Renal pelvis (tissue), 4 donors: ENCODE results near the gene SORD. TPM values are rescaled to one million over a fixed set of nuclear protein-coding genes. Genes with fewer than 3 reads are reported as not detected.
"Not testable (repeated sequence)": the region's sequence is repeated elsewhere in the genome, so short reads cannot be mapped to it uniquely, and the experiment has no call there.

Experiments
- DNase-seq: peaks from one replicate; pipeline ENCODE4 v3.0.0-alpha.2; 2013
- polyA plus RNA-seq, 3 donors: library from polyadenylated mRNA; unstranded; fragments of 120-200 nt; gene quantifications; one replicate each; pipeline ENCODE4 v1.2.1, GENCODE V29; 2013; ENCODE audit not compliant: insufficient read length in 3 of 3

SORD gene
- polyA plus RNA-seq, 3 donors: 45.3 to 48.6 (median 47.5) TPM

DNA sequence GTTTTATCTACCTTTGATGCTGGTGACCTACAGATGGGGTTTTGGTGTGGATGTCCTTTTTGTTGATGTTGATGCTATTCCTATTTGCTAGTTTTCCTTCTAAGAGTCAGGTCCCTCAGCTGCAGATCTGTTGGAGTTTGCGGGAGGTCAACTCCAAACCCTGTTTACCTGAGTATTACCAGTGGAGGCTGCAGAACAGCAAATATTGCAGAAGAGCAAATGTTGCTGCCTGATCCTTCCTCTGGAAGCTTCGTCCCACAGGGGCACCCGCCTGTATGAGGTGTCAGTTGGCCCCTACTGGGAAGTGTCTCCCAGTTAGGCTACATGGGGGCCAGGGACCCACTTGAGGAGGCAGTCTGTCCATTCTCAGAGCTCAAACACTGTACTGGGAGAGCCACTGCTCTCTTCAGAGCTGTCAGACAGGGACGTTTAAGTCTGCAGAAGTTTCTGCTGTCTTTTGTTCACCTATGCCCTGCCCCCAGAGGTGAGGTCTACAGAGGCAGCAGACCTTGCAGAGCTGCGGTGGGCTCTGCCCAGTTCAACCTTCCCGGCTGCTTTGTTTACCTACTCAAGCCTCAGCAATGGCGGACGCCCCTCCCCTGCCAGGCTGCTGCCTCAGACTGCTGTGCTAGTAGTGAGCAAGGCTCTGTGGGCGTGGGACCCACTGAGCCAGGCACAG is 2.6 kb upstream of the SORD start:
- not testable (repeated sequence) for DNase-seq

DNA sequence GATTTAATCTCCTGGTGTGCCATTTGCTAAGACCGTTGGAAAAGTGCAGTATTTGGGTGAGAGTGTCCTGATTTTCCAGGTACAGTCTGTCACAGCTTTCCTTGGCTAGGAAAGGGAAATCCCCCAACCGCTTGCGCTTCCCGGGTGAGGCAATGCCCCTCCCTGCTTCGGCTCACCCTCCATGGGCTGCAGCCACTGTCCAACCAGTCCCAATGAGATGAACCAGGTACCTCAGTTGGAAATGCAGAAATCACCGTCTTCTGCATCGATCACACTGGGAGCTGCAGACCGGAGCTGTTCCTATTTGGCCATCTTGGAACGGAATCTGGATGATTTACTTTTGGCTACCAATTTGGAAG is 2.1 kb upstream of the SORD start:
- not testable (repeated sequence) for DNase-seq

DNA sequence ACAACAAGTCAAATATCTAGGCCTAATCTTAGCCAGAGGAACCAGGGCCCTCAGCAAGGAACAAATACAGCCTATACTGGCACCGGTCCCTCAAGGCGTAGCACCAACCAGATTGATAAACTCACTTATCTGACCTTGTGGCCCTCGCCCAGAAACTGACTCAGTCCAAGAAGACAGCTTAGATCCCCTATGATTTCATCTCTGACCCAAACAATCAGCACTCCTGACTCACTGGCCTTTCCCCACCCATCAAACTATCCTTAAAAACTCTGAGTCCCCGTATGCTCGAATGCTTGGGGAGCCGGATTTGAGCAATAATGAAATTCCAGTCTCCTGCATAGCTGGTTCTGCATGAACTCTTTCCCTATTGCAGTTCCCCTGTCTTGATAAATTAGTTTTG is 1.6 kb upstream of the SORD start:
- no peak for DNase-seq

DNA sequence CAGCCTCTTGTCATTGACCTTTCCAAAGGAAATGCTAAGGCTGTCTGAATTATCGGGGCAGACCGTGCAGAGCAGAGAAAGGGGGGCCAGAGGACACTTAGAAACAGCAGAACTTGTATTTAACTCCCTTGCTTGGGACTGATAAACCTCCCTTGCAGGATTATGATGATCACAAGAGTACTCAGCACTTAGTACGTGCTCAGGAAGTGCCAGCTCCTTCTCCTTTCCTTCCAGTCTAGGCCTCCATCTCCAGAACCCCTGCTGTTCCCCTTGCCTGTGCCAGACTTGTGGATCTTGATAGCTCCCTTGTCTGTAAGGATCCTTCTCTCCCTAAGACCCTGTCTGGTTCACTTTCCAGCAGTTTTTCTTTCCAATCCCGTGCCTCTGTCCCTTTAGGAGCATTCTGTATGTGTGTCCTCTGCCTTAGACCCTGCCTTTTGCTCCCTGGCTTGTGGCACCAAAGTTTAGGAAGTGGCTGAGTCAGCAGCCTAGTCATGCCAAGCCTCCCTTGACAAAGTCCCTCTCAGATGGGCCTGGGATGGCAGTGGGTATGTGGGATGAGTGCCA is 747 bp downstream of the SORD start:
- no peak for DNase-seq

DNA sequence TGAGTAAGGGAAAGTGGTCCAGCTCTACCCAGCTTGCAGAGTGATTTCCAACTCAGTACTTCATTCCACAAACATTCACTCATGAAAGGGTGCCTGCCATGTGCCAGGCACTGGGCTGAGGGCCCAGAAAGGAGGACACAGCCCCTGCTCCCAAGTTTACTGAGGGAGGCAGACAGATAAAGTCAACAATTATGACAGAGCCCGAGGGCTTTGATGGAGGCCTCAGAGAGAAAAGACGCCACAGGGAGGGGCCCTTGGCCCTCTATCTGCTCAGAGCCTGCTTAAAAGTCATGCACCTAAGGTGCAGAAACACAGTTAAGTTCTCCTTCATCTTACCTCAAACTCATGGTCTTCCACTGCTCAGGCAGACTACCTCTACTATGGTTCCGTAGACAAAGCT is 1.7 kb downstream of the SORD start:
- DNase-seq: not testable (repeated sequence)

DNA sequence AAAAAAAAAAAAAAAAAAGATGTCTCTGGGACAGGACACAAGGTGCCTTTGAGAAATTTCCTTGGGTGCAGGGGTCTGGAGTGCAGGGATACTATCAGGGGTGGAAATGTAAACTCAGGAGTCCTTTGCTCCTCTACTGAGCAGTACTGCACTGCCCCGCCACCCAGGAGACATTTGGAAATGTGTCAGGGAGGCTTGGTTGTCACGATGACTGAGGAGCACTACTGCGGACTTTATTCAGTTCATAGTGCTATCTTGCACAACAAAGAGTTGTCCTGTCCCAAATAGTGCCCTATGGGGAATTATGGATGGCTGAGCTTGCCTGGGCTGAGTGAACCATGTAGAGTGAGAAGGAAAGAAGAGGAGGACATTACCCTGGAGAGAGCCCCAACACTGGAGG is 2.6 kb downstream of the SORD start:
- DNase-seq: not testable (repeated sequence)

DNA sequence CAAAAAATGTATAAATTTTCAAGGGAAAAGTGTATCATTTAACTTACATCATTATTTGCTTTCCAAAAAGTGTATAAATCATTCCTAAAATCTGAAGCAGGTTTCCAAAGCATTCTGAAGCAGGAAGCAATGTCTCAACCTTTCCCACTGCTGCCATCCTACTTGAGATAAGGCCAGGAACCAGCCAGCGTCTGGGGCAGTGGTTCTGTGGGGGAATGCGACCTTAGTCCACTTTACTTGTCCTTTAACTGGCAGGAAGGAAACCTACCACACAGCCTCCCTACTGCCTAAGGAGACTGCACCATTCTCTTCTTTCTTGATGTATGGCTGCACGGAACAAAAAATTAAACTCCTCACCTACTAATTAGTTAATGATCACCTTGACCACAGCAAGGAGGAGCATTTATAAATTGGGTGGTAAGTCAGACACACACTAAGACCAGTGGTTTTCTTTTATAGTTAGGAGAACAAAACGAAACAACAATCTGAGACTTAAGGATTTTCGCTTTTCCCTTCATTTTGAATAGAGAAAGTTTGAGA is 3.7 kb downstream of the SORD start:
- DNase-seq: no peak

DNA sequence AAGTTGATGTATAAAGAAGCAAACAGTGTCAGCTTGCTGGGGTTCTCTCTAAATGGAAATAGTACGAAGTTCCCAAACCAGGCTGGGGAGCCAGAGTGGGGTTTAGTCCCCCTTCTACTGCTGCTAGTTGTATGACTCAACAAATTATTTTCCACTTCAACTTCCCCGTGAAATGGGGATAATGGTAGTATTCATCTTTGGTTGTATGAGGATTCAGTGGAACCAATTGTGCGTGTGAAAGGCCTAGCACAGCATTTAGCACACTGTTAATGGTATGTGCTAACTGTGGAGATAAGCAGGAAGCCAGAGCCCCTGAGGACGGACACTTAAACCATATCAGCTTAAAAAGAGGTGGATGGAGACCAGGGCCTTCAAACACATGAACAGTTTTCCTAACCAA is 4.2 kb downstream of the SORD start:
- no peak for DNase-seq

DNA sequence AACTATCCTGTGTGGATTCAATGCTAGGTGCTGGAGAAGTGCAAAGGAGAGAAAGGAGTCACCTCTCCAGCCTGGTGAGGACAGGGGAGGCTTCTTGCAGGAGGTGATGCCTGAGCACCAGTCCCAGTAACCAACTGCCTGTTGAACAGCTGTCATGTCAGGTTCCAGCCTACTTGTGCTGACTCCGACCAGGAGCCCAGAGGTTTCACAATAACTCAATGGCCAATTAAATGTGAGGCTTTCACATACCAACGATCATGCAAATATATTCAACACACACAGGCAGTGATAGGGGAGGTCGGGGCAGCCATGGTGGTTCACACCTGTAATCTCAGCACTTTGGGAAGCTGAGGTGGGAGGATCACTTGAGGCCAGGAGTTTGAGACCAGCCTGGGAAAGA is 7.7 kb downstream of the SORD start:
- no peak for DNase-seq

DNA sequence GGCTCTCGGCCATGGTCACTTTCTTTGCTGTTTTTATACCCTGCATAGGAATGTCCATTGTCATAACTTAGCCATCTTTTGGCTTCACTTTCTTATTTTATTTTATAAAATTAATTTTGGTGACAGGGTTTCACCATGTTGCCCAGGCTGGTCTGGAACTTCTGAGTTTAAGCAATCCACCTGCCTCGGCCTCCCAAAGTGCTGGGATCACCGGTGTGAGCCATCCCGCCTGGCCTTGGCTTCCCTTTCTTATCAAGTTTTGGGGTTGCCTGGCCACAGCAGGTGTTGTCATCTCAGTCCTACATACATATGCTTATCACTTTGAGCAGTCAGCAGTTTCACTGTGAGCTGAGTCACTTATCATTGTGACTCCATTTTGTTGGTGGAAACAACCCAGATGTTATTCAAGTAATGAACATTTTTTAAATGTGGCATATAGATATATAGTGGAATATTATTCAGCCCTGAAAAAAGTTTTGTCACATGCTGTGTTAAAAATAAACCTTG is 8.6 kb downstream of the SORD start:
- not testable (repeated sequence) for DNase-seq

DNA sequence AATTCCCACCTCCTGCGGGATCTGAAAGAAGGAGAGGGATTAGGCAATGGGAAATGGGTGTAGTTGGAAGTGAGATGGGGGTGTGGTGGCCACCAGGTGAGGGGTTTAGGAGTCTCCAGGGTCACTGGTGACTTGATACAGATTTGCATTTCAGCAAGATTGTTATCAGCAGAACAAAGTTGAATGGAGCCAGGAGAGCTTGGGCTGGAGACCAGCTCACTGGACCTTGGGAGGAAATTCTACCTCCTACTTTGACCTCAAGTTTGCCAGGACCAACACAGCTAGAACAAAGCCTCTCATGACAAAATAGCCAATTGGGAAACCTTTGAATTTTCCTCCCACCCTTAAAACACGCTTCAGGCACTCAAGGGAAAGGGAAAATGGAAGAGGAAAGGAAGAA is 9.5 kb downstream of the SORD start:
- DNase-seq: not testable (repeated sequence)

DNA sequence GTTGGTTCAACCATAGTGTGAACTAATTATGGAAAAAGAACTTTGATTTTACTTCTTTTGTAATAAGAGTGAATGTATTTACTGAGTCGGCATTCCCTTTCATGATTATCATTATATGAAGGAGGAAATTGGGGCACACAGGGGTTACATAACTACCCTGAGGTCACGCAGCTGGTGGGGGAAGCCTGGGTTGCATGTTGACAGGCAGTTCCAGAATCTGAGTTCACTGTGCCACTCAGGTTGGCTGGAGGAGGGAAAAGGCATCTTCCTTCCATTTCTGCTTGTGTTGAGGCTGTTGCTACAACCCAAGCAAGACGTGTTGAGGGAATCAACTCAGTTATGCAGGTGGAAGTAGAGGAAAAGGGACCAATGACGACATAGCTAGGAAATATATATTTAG is 11.1 kb downstream of the SORD start:
- DNase-seq: not testable (repeated sequence)

DNA sequence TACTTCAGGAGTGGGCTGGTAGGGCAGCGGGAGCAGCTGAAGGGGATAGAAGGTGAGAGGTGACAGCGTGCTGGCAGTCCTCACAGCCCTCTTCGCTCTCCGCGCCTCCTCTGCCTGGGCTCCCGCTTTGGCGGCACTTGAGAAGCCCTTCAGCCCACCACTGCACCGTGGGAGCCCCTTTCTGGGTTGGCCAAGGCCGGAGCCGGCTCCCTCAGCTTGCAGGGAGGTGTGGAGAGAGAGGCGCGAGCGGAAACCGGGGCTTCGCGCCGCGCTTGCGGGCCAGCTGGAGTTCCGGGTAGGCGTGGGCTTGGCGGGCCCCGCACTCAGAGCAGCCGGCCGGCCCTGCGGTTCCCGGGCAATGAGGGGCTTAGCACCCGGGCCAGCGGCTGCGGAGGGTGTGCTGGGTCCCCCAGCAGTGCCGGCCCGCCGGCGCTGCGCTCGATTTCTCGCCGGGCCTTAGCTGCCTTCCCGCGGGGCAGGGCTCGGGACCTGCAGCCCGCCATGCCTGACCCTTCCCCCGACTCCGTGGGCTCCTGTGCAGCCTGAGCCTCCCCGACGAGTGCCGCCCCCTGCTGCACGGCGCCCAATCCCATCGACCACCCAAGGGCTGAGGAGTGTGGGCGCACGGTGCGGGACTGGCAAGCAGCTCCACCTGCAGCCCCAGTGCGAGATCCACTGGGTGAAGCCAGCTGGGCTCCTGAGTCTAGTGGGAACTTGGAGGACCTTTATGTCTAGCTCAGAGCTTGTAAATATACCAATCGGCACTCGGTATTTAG is 11.8 kb downstream of the SORD start:
- DNase-seq: not testable (repeated sequence)

DNA sequence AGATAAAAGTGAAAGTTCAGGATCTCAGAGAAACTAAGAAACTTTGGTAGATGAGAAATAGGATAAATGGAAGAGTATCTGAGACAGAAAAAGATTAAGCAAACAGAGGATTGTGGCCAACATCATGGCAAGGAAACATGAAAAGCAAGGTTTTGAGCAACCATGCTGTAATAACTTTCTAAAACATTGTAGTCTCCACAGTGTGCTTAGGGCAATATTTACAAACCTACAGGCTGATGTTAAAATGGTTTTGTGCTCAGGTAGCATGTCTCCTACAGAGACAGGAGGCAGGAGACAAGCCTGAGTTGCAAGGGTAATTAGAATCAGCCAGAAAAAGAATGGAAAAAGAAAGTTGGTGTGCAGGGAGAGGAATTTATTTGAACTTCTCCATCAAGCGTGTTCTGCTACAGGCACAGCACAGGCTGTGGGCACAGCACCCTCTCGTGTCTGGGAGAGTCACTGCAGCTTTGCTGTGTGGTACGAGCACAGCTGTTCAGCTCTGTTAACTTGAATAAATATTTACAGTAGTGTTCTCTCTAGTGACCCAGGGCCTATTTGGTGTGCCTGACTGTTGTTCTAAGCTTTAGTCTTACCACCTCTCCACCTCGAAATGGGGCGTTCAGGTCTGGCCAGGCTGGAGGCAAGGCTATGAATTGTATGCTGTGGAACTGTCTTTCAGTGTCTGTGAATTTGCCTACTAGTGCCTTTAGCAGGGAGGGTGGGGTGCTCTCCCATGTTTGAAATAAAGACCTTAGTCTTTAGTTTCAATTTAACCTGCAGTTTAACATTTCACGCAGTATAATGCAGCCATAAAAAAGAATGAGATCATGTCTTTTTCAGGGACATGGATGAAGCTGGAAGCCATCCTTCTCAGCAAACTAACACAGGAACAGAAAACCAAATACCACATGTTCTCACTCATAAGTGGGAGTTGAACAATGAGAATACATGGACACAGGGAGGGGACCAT is 14.1 kb downstream of the SORD start:
- DNase-seq: peak; percentile 80

DNA sequence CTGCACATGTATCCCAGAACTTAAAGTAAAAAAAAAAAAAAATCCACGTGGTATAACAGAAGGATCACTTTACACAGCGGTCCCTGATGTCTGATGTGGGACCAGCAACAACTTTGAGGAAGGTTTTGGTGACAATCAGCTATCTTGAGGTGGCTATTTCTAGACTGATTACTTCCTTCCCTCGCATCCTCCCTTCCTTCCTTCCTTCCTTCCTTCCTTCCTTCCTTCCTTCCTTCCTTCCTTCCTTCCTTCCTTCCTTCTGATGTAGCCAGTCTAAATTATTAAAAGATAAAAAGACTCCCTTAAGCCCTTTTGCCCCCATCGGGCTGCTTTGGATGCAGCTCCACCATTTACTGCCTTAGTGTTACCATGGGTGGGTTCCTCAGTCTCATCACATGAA is 14.9 kb downstream of the SORD start:
- no peak for DNase-seq

DNA sequence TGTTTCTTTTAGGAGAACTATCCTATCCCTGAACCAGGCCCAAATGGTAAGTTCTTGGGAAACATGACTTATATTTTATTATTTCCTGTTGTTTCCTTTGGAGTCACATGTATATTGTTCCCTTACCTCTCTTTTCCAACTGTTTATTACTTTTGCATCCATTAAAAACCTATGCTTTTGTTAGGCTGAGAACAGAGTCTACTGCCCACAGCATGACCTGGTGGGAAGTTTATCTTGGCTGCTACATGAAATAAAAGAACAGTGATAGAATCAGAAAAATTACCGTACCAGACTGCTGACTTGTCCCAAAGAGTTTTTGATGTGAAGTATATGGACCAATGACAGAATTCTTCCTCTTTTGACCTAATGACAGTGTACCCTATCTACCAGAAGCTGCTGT is 17.4 kb downstream of the SORD start:
- not testable (repeated sequence) for DNase-seq

DNA sequence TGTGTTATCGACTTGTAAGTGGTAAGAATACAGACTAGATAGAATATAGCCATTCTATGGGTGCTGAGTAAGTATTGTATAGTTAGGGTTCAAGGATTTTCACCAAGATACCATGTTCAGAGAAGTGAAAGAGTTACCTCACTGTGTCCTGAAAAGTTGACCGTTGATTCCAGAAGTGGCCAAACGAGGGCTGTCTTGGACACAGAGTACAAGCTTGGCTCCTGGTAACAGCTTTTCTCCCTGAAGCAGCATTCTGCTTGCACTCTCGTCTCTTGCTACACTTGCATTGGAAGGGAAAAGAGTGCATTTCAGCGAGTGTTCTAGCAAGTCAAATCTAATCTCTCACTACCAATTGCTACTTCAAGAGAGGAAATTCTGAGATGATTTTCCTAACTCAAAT is 18.5 kb downstream of the SORD start:
- not testable (repeated sequence) for DNase-seq

DNA sequence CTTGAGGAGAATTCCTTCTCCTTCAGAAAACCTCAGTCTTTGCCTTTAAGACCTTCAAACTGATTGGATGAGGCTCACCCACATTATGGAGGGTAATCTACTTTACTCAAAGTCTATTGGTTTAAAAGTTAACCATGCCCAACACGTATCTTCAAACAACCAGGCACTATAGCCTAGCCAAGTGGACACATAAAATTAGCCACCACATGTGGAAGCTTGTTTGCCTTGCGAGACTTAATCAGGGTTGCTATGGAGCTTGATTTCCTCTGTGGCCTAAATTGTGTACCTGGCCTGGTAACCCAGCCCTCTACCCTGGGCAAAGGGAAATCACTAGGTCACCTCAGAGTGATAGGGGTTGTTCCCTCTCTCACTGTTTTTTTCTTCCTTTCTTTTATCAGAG is 19.9 kb downstream of the SORD start:
- not testable (repeated sequence) for DNase-seq

DNA sequence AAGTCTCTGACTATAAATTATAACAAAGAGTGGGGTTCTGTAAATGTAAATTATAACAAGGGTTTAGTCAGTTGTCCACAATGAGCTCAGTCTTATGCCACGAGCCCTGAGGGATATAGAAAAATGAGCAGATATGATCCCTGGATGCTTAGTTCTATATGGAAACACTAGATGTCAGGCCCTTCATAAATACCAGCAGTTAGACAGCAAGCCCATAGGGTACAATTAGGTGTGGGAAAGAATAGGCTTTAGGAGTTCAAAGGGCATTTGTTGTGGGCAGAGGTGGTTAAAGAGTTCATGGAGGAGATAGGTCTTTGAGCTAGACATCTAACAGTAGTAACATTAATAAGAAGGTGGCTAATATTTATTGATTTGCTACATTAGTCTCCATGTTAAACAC is 21.3 kb downstream of the SORD start:
- DNase-seq: not testable (repeated sequence)

DNA sequence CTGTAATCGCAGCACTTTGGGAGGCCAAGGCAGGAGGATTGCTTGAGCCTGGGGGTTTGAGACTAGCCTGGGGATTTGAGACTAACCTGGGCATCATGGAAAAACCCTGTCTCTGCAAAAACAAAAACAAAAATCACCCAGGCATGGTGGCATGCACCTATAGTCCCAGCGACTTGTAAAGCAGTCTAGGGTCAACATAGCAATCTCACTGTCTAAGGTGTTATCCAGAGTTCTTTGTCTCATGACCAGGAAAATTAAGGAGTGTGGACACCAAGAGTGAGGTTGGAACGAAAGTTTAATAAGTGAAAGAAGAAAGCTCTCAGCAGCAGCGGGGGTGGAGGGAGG is 25.4 kb downstream of the SORD start:
- DNase-seq: not testable (repeated sequence)

DNA sequence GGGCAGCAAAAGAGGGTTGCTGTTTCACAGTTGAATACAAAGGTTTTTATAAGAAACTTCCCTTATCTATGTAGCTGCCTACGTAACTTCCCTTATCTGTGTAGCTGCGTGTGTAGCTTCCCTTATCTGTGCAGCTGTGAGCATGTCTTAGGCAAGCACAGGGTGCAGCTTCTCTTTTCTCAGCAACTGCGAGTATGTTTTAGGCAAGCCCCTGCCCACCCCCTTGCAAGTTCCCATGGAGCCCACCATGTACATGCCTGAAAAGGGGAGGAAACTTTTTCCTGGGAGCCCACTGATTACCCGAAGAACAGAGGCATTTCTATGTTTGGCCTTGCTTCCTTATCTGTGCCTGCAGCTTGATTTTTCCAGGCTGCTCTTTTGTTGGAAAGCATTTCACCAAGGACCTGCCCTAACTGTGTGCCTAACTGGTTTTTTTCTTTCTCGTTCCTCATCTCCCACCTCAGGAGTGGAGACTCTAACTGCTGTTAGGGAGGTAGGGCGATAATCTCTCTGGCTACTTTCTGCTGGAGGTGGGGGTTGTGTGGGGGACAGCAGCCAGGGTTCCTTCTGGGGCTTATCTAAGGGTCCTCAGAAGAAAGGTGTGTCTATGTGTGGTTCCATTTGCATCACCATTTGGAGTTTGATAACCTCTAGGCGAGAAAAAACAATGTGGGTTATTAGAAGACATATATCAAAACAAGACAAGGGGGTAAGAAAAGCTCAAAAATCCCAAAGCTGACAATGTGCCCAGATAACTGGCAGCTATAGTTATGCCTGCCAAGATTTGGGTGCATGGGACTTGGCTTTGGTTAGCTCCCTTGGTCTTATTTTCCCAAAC is 26.0 kb downstream of the SORD start:
- DNase-seq: no peak
